NCI-H460 (cell line): ENCODE measurements around the gene PTPN3. TPM values are rescaled to one million over a fixed set of nuclear protein-coding genes. Genes with fewer than 3 reads are reported as not detected.

ENCODE experiments used
- DNase-seq: peaks from one replicate; pipeline ENCODE4 v3.0.0-alpha.2; 2016; ENCODE audit warnings: low read depth; ENCODE audit errors: extremely low read depth
- total RNA-seq: library from RNA; depleted of rRNA; stranded (reverse); fragments of >200 nt; shearing (Covaris generic); gene quantifications from 2 replicates; pipeline ENCODE4 v1.2.3, GENCODE V29; 2014

PTPN3 gene
- total RNA-seq, 1 experiment from 2014 or later, result 6.9 TPM

DNA sequence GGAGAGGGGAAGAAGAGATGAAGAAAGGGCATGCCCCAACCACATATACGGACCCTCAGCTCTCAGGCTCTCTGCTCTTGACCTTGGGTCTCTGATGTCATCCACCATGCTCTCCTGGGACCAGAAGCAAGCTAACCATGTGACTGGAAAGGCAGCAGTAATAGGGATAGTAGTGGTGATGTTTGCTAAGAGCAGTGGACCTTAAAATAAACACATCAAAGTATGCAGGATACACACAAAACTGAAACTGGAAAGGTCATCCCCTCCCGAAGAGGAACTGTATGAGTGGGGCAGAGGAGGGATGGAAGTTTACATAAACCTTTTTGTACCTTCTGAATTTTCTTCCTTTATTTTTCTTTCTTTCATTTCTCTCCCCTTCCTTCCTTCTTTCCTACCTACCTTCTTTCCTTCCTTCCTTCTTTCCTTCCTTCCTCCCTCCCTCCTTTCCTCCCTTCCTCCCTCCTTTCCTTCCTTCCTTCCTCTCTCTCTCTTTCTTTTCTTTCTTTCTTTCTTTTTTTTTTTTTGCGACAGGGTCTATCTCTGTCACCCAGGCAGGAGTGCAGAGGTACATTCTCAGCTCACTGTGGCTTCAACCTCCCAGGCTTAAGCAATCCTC is 8.1 kb upstream of the PTPN3 start:
- no peak for DNase-seq

DNA sequence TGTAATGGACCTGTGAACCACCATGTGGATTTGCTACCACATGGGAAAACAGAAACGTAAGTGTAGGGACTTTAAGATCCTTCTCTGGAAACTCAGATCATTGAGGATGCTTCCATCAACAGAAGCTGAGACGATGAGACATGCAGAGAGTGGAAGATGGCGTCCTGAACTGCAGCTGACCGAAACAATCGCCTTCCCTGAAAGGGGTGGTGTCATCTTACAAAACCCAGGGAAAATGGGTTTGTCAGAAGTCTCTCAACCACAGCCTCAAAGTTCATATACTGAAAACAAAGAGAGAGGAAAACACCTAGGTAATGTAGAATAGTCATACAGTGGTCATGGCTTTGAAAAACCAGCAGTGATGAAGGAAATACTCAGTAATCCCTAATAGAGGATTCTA is 6.6 kb upstream of the PTPN3 start:
- no peak for DNase-seq

DNA sequence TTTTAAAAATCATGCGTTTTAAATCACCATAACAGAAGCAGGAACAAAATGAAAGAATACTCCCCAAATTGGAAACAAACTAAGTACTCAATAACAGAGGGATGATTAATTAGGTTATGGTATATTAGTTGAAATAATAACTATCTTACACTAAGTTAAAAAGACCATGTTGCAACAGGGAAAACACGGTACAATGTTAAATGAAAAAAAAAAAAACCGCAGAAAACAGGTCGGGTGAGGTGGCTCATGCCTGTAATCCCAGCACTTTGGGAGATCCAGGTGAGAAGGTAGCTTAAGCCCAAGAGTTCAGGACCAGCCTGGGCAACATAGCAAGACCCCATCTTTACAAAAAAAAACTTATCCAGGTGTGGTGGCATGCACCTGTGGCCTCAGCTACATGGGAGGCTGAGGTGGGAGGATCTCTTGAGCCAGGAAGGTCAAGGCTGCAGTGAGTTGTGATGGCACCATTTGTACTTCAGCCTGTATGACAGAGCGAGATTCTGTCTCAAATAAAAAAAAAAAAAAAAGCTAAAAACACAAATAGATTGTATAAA is 2.4 kb upstream of the PTPN3 start:
- DNase-seq, result no peak

DNA sequence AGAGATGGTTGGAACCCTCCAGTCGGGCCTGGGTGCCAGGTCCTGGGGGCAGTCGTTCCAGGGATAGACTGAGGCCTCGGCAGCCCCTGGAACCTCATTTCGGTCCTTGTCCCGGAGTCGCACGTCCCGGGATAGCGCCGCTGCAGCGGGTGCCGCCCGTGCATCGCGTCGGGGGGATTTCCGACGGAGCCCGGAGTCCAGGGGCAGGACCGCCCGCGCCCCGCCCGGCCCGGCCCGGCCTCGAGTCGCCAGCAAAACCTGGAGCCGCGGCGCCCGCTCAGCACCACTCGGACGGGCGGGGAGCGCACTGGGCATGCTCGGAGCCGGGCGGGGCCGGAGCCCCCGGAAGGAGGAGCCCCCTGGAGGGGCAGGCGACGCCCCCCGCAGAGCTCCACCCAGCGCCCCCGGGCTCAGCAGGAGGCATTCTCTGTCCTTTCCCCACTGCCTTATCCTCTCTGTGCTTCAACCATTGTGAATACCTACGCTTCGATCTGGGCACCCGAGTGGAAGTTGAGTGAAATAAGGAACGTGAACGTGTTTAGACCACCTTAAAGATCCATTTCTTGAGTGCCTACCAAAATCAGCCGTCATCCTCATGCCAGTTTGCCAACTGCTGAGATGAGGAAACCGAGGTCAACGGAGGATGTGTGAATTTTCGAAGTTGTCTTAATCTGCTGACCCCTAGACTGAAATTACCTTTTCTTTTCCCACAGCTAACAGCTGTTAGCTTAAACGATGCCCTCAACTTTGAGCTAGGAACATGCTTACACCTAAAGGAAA is 1.7 kb upstream of the PTPN3 start:
- peak; percentile 39 for DNase-seq

DNA sequence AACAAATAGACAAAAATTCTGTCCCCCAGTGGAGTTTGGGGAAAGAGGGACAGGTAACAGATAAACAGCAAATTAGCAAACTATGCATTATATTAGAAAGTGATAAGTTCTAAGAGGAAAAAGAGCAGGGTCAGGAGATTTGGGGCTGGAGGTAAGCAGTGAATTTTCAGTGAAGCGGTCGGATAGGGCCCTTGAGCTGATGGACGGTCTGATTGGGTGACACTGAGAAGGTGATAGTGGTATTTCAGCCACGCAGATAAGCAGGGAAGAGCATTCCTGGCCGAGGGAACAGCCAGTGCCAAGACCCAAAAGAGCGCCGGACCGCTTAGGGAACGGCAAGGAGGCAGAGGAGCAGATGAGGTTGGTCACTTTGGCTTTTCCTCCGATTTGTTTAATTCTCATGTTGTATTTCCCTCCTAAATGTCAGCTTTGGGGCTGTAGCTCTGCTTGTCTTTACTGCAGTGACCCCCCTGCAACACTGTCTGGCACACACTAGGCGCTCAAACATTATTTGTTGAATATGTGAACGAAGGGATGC is 1.1 kb upstream of the PTPN3 start:
- no peak for DNase-seq

DNA sequence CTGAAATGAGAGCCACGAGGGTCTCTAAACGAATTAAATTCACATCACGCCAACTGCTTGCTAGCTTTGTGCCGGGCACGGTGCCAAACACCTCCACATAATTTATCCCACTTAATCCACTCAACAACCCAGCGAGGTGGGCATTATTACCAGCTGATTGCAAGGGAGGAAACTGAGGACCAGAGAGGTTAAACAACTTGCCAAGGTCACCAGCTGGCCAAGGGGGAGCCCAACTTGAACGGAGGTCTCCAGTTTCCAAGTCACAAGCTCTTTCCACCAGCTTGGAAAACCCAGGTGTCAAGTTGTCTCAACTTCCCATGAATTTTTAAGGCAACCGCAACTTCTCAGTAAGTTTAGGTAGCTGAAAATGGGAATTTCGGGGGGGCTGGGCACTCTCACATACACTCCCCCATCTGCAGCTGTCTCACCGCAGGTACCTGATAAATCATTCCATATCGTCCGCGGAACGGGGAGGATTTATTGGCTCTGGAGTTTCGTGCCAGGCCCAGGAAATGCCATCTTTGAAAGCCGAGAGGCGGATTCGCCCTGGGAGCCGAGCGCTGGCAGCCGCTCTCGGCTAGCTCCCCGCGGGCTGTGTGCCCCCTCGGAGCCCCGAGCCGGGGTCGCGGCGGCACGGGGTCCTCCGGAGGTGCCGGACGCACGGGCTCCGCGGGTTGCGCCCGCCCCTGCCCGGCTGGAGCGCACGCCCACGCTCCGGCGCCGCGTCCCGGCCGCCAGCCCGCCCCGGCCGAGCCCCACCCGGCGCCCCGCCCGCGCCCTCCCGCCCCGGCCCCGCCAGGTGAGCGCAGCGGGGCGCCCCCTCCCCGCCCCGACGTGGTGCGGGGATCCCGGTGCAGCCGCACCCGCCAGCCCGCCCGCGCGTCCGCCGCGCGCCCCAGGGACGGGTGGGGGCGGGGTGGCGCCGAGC is 617 bp downstream of the PTPN3 start:
- no peak for DNase-seq

DNA sequence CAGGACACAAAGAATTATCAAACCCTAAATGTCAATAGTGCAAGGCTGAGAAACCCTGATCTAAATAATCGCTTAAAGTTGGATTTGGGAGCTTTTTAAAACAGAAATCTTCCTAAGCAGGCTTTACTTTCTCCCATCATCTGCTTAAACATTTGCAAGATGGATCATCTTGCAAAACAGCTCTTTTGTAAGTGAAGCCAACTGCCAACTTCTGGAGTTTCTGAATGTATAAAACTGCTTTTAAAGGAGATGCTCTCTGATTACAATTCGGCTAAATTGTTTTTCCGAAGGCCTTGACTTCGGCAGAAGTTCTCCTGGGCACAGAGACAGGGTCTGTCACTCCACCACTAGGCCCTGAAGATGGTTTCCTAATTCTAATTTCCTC is 1.3 kb downstream of the PTPN3 start:
- no peak for DNase-seq

DNA sequence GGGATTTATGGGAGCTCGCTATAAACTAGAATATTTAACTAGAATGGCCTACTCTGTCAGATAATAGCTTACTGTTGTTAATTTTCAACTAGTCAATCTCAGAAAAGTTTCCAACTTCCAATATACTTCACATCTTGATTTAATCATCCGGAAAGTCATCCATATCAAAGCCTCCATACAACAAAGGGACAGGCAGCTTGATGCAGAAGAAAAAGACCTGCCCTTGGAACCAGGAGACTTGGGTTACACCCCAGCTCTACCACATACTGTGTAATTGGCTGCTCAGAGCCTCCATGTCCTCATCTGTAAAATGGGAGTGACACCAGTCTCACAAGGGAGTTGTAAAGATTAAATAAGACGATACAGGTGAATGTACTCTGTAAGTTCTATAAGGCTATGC is 1.9 kb downstream of the PTPN3 start:
- no peak for DNase-seq

DNA sequence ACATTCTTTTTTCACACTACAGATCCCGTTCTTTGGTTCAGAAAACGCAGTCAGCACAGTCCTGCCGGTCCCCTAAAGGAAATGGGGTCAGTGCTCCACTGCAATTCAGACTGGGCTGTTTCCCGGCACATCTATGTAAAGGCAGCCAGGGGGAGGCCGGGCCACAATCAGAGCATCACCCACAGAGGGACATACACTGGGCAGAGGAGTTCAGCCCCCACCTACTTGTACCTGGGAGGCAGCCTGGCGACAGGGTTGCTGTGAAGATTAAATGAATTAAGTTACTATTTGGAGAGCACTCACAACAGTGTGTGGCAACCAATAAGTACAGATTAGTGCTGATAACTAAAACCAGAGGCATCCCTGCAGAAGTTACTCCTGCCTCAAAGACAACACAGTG is 4.5 kb downstream of the PTPN3 start:
- DNase-seq, result no peak

DNA sequence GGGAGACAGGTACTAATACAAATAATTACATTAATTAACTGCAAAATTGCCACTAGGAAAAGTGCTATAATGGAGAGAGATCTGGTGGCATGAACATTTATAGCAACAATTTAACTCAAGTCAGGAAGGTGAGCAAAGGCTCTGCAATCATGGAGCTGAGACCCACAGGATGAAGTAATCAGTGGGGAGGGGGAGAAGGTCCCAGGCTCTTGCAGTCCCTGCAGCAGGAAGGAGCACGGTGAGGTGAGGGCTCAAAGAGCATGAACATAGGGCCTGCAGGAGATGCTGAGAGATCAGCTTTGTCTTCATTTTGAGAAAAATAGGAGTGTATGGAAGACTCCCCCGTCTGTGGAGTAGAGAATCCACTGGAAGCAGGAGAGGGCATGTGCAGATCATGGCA is 6.5 kb downstream of the PTPN3 start:
- no peak for DNase-seq

DNA sequence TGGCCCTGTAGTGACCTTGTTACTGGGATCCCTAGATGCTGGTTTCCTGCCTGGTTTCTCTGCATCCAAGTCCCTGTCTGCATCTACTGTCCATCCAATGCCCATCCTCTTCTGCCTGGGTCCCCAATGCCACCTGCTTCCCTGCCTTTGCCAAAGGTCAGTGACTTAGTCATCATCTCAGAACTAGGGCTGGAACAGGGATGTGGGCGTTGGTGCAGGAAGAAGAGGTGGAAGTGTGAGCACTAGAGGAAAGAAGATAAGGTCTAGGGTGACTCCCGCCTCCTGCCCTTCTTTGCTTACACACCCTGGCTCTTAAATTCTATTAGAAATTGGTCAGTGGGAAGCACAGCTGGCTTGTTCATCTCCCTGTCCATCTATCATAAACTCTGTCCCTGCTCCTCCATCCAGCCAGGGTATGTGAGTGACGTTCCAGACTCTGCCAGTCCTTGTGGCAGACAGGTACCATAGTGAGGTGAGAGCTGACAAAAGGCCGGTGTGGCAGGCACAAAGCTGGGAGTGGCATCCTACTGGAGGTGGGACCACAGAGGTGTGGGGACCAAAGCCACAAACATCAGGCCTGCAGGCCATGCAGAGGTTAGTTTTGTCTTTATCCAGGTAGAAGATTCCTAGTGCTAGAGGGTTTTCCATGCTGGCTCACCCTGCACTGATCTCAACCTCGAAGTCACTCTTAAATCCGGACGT is 9.2 kb downstream of the PTPN3 start:
- DNase-seq, result no peak

DNA sequence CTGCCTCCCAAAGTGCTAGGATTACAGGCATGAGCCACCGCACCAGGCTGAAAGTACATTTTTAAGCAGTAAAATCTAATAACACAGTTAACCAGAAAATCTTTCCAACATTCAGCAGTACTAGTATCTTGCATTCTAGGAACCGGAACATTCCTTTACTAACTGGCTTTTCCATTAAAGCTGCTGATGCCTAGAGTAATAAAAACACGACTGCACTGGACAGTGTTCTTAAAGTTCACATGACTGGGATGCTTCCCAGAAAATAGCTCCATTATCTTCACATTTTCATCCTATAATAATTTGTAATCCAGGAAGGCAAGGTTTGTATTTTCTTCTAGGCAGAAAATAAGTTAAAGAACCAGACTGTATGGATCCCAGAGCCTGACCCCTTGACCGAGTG is 9.8 kb downstream of the PTPN3 start:
- DNase-seq, result no peak

DNA sequence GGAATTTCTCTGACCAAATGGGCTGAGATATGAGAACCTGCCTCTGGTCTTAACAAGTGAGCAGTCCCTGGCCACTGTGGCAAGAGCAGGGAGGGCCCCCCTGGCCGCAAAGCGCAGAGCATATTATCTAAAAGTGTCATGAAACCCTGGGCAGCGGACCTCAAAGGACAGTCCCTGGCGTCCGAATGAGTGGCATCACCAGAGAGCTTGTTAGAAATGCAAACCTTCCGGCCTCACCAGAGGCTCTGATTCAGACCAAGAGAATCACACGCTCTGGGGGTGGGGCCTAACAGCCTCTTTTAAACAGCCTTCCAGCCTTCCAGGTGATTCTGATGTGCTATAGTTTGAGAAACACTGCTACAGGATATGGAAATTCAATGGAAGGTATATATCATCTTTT is 10.9 kb downstream of the PTPN3 start:
- DNase-seq, result no peak

DNA sequence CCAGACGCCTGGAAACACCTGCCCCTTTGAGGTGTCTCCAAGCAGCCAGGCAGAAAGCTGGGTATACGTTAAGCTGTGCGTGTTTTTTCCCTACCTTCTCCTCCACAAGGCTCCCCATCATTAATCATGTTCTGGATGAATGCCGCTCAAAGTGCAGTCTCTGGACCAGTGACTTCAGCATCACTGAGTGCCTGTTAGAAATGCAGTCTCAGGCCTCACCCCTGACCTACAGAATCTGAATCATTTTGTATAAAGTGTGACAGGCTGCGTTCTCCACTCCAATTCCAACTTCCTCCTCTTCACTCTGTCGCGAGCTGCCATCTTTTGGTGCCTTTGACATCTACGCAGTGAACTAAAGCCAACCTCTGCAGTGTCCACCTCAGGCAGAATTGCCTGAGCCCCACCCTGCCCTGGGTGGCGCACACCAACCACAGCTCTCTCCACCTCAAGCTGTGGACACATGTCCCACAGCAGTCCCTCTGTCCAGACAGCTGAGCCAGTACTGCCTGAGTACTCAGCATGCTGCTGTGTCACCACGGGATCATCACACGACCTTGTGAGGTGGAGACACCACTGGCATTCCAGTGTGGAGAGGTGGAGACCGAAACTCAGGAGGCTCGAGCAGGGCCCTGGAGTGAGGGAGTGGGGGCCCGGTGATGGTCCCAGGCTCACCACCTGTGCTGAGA is 14.2 kb downstream of the PTPN3 start:
- DNase-seq, result no peak

DNA sequence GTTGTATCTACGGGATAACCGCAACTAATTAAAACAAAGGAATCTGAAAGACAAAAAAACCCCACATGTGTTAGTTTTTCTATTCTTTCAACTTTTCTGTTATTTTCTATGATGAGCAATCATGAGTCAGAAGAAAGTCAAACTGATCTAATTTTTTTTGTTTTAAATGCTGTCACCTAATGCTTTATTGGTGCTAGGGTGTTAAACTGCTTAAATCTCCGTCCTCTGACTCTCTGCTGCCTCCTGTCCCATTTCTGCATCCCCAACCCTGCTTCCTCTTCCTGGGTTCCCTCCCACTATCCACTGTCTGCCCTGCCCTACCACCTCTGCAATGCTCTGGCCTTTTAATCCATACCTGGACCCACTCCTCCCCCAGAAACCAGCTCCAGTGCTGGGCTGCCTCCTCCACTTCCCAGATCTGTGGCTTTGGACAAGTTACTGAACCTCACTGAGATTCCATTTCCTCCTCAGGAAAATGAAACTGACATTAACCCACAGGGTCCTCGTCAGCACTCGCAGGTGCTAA is 15.7 kb downstream of the PTPN3 start:
- no peak for DNase-seq

DNA sequence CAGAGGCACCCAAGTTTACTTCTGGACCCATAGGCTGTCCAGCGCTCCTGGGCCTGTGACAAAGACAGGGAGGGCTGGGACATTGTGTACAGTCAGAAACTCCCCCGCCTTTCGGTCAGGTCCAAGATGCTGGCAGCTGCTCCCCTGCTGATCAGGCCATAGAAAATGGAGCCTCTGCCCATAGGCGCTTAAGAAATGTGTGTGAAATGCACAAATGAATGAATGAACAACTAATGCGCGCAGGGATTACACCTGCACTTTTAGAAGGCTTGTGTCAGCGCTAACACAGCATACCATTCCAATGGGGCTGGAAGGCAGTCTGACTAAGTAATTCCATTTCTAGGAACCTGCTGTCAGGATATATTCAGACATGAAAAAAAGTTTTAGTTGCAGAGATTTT is 16.3 kb downstream of the PTPN3 start:
- no peak for DNase-seq

DNA sequence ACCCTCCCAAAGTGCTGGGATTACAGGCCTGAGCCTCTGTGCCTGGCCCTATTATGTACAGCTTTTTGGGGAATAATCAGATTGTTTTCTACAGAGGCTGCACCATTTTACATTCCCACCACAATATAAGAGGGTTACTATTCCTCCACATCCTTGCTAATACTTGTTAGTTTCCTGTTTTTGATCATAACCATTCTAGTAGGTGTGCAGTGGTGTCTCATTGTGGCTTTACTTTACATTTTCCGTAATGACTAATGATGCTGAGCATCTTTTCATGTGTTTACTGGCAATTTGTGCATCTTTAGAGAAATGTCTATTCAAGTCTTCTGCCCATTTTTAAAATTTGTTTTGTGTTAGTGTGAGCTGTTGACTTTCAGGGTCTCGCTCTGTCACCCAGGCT is 18.3 kb downstream of the PTPN3 start:
- DNase-seq, result no peak

DNA sequence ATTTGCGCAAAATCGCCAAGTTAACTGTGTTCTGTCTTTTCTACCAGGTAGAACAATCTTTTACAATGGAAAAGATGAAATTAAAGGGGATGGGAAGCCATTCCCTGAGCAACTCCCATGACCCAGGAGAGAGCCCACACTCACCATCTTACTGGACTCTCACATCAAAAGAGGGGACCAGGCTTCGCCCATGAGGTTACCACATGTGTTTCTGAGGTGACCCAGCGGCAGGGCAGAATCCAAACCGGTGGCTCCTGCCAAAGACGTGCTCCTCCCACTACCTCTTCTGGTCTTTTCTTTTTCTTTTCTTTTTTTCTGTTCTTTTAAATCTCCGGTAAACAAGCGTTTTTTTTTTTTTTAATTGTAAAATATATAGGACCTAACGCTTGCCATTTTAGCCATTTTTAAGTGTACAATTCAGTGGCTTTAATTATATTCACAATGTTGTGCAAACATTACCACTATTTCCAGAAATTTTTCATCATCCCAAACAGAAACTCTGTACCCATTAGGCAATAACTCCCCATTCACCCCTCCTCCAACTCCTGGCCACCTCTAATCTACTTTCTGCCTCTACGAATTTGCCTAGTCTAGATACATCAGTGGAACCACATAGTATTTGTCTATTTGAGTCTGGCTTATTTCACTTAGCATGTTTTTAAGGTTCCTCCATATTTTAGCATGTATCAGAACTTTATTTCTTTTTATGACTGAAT is 19.3 kb downstream of the PTPN3 start:
- no peak for DNase-seq

DNA sequence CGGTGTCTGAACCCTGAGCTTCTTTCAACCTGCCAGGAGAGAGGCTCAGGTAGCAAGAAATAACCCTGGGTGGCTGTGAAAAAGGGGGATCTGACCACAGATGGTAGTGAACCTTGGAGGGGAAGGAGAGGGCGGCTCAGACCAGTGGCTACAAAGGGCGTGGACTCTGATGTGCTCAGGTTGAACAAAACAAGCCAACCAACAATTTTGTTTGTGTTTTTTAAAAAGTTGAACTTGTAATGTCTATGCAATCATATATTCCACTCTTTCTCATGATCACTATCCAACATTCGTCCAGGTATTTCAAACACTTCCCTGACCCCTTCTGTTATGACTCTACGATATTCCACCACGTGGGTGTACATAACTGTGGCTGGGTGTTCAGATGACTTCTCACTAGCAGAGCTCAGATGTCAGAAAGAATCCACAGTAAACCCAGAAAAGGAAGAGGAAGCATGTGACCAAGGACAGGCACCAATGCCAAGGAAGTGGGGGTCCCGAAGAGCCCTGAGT is 20.0 kb downstream of the PTPN3 start:
- no peak for DNase-seq
